DND-41 (cell line): ENCODE measurements around the gene RPL13A.
"Not testable (repeated sequence)": the region's sequence is repeated elsewhere in the genome, so short reads cannot be mapped to it uniquely, and the experiment has no call there.

Experiments
- CTCF ChIP-seq: IDR thresholded peaks from 2 replicates; pipeline ENCODE4 v1.5.1; 2012; ENCODE audit warnings: borderline replicate concordance, low read length, moderate library complexity, mild to moderate bottlenecking; ENCODE audit not compliant: poor library complexity, severe bottlenecking; ENCODE audit errors: extremely low read depth
- EZH2 ChIP-seq: IDR thresholded peaks from 3 replicates; pipeline ENCODE4 v1.6.1; 2012; ENCODE audit warnings: borderline replicate concordance, low read depth, mild to moderate bottlenecking, moderate library complexity, low read length, inconsistent platforms; ENCODE audit not compliant: severe bottlenecking

GRCh38 chr19:49473501-49473867 is 13.9 kb upstream of the RPL13A start:
- TF ChIP-seq CTCF, EZH2: not testable (repeated sequence)
